Measurements from ENCODE around the gene CSPG4. TPM values are rescaled to one million over a fixed set of nuclear protein-coding genes. Genes with fewer than 3 reads are reported as not detected.
"Not testable (repeated sequence)": the region's sequence is repeated elsewhere in the genome, so short reads cannot be mapped to it uniquely, and the experiment has no call there.

The CSPG4 gene
- total and polyA plus RNA-seq, 2 donors (not counting 3 experiments of a cell fraction or from before 2014, with no cell fraction given), result not detected

- ChIA-PET POLR2A (interaction anchor here (0.6 kb wide), 1 partner anchor 704 kb away, joined by 9 read pairs; no protein-coding TSS in a partner anchor), CTCF (interaction anchor here (0.6 to 8.3 kb wide), 23 partner anchors 9 to 315 kb away, joined by 3 to 65 read pairs (median 4); partner anchors contain the start of genes IMP3, MAN2C1, PTPN9 and SNUPN)
- H3K27ac ChIP-seq (ENCODE audit: insufficient read depth, low read depth, low read length); dilution Hi-C loops (cut with MboI; ENCODE audit: extremely low pct_ligation_motif_present, low sequenced_read_pairs); H4K20me1 ChIP-seq (replicated peaks; ENCODE audit: control insufficient read depth, extremely low read depth, insufficient read depth, low read length); H3K4me2 ChIP-seq (ENCODE audit: insufficient read depth, low read length); BruUV-seq (replicated peaks); H3K9me3 ChIP-seq (replicated peaks; ENCODE audit: control insufficient read depth, insufficient read depth, low read length); H3K9me1 ChIP-seq (replicated peaks; ENCODE audit: control insufficient read depth, extremely low read depth, insufficient read depth, low read length); H2AFZ ChIP-seq (ENCODE audit: low read depth, low read length); H3K79me2 ChIP-seq (ENCODE audit: control insufficient read depth, insufficient read depth, low read length); H3K4me3 ChIP-seq (replicated peaks in 1 of 3; ENCODE audit: insufficient read depth in 1 of 3, low read depth in 1 of 3, low read length in 3 of 3); H3K9ac ChIP-seq (replicated peaks; ENCODE audit: extremely low read depth, insufficient read depth, low read length); H3K36me3 ChIP-seq (ENCODE audit: control insufficient read depth in 2 of 2, extremely low read depth in 1 of 2, insufficient read depth in 2 of 2, low read length in 2 of 2); H3K4me1 ChIP-seq (ENCODE audit: control insufficient read depth, extremely low read depth, insufficient read depth, low read length): not testable (repeated sequence)
- peaks cover 14 to 18% of the 10 kb centered on the region in 2 experiments for H3K27me3 ChIP-seq (ENCODE audit: control insufficient read depth in 2 of 2, insufficient read depth in 2 of 2, low read length in 2 of 2)
- DNase-seq (ENCODE audit: low read depth, low spot score) (peak; percentile 60), FAIRE-seq (peak; percentile 93)
- peak; percentile 55 to 90 for TF ChIP-seq CTCF (IDR thresholded peaks at IDR 0.05; ENCODE audit: extremely low read depth in 1 of 2, insufficient read depth in 1 of 2, low read depth in 1 of 2, low read length in 2 of 2)
- intact Hi-C loops (cut with micrococcal nuclease), result loop anchor here (1.0 to 5.0 kb wide), 7 partner anchors 35 to 656 kb away; partner anchors contain the start of genes MAN2C1 and PTPN9
These were observed 28.9 kb downstream of the CSPG4 start for GRCh38 chr15:75683646-75684312.
